Amniotic epithelial cell (primary cell): ENCODE measurements around the gene PROSER2.
A peak's percentile ranks its signal among the peaks of the same experiment; 100 is the strongest.
"Not testable (repeated sequence)": the region's sequence is repeated elsewhere in the genome, so short reads cannot be mapped to it uniquely, and the experiment has no call there.

ENCODE experiments used
- DNase-seq: peaks from one replicate; pipeline ENCODE4 v3.0.0-alpha.2; 2010; ENCODE audit warnings: low read depth

PROSER2 gene

GRCh38 chr10:11837372-11838161 is 14.4 kb downstream of the PROSER2 start:
- no peak for DNase-seq

- DNase-seq = no peak
Measured at GRCh38 chr10:11838298-11838852, 15.2 kb downstream of the PROSER2 start.

- DNase-seq = no peak
Measured at GRCh38 chr10:11841375-11841774, 18.2 kb downstream of the PROSER2 start.

- DNase-seq = no peak
Measured at GRCh38 chr10:11842411-11842810, 19.3 kb downstream of the PROSER2 start.

GRCh38 chr10:11845113-11845512 is 22.0 kb downstream of the PROSER2 start:
- DNase-seq = no peak

GRCh38 chr10:11846542-11846941 is 23.4 kb downstream of the PROSER2 start:
- DNase-seq = no peak

GRCh38 chr10:11849277-11849676 is 26.1 kb downstream of the PROSER2 start:
- DNase-seq = no peak

- DNase-seq = peak; percentile 64
Measured at GRCh38 chr10:11849911-11850310, 26.8 kb downstream of the PROSER2 start.

GRCh38 chr10:11851910-11852309 is 28.8 kb downstream of the PROSER2 start:
- no peak for DNase-seq

GRCh38 chr10:11852637-11853036 is 29.5 kb downstream of the PROSER2 start:
- not testable (repeated sequence) for DNase-seq

- no peak for DNase-seq
Measured at GRCh38 chr10:11853468-11853867, 30.3 kb downstream of the PROSER2 start.

- DNase-seq = no peak
Measured at GRCh38 chr10:11854301-11854700, 31.1 kb downstream of the PROSER2 start.

GRCh38 chr10:11856089-11856488 is 32.9 kb downstream of the PROSER2 start:
- DNase-seq = no peak

GRCh38 chr10:11856678-11857077 is 33.5 kb downstream of the PROSER2 start:
- DNase-seq = no peak

- no peak for DNase-seq
Measured at GRCh38 chr10:11858093-11858492, 34.9 kb downstream of the PROSER2 start.

- no peak for DNase-seq
Measured at GRCh38 chr10:11861341-11861740, 38.2 kb downstream of the PROSER2 start.

GRCh38 chr10:11861811-11862428 is 38.8 kb downstream of the PROSER2 start:
- no peak for DNase-seq

- no peak for DNase-seq
Measured at GRCh38 chr10:11863353-11864109, 40.4 kb downstream of the PROSER2 start.

GRCh38 chr10:11864727-11865126 is 41.6 kb downstream of the PROSER2 start:
- no peak for DNase-seq

- DNase-seq = no peak
Measured at GRCh38 chr10:11865561-11865960, 42.4 kb downstream of the PROSER2 start.

- no peak for DNase-seq
Measured at GRCh38 chr10:11866199-11866925, 43.2 kb downstream of the PROSER2 start.

GRCh38 chr10:11869219-11869618 is 46.1 kb downstream of the PROSER2 start:
- peak; percentile 37 for DNase-seq
